ENCODE data around the gene FAM120B.

FAM120B gene

GRCh38 chr6:170368544-170368943 is 62.0 kb downstream of the FAM120B start:
- no peak overlapping the region for H3K4me3 ChIP-seq (ENCODE audit: low read depth in 1 of 2, low read length in 2 of 2)
- no peak overlapping the region for H3K27ac ChIP-seq (ENCODE audit: low read depth, low read length)
- H3K27me3 ChIP-seq (ENCODE audit: control insufficient read depth in 1 of 2, insufficient read depth in 2 of 2, low read length in 2 of 2) = no peaks in the 10 kb centered on the region
- no peaks in the 10 kb centered on the region for H3K9me3 ChIP-seq (ENCODE audit: low read length)
- H3K36me3 ChIP-seq (ENCODE audit: insufficient read depth, low read length) = peaks cover 11% of the 10 kb centered on the region
- H3K9ac ChIP-seq (ENCODE audit: low read length) = no peak overlapping the region
- H3K4me1 ChIP-seq (ENCODE audit: insufficient read depth, low read length) = no peaks in the 10 kb centered on the region

- peaks cover 11% of the 10 kb centered on the region for H3K36me3 ChIP-seq (ENCODE audit: insufficient read depth, low read length)
- no peak overlapping the region for H3K9ac ChIP-seq (ENCODE audit: low read length)
- no peak overlapping the region for H3K27ac ChIP-seq (ENCODE audit: low read depth, low read length)
- H3K4me3 ChIP-seq (ENCODE audit: low read depth in 1 of 2, low read length in 2 of 2) = no peak overlapping the region
- no peaks in the 10 kb centered on the region for H3K27me3 ChIP-seq (ENCODE audit: control insufficient read depth in 1 of 2, insufficient read depth in 2 of 2, low read length in 2 of 2)
- H3K4me1 ChIP-seq (ENCODE audit: insufficient read depth, low read length) = no peaks in the 10 kb centered on the region
- no peaks in the 10 kb centered on the region for H3K9me3 ChIP-seq (ENCODE audit: low read length)
Measured at GRCh38 chr6:170369403-170369802, 62.8 kb downstream of the FAM120B start.

GRCh38 chr6:170370416-170370815 is 63.9 kb downstream of the FAM120B start:
- H3K27ac ChIP-seq (ENCODE audit: low read depth, low read length) = no peak overlapping the region
- no peak overlapping the region for H3K9ac ChIP-seq (ENCODE audit: low read length)
- H3K4me3 ChIP-seq (ENCODE audit: low read depth in 1 of 2, low read length in 2 of 2) = no peak overlapping the region
- no peaks in the 10 kb centered on the region for H3K9me3 ChIP-seq (ENCODE audit: low read length)
- no peaks in the 10 kb centered on the region for H3K4me1 ChIP-seq (ENCODE audit: insufficient read depth, low read length)
- H3K27me3 ChIP-seq (ENCODE audit: control insufficient read depth in 1 of 2, insufficient read depth in 2 of 2, low read length in 2 of 2) = no peaks in the 10 kb centered on the region
- H3K36me3 ChIP-seq (ENCODE audit: insufficient read depth, low read length) = peaks cover 13% of the 10 kb centered on the region

- Histone ChIP-seq H3K9me3 (ENCODE audit: low read length) (no peaks in the 10 kb centered on the region), H3K9ac (ENCODE audit: low read length) (no peak overlapping the region), H3K27me3 (ENCODE audit: control insufficient read depth in 1 of 2, insufficient read depth in 2 of 2, low read length in 2 of 2) (no peaks in the 10 kb centered on the region), H3K36me3 (ENCODE audit: insufficient read depth, low read length) (peaks cover 19% of the 10 kb centered on the region), H3K4me1 (ENCODE audit: insufficient read depth, low read length) (no peaks in the 10 kb centered on the region), H3K27ac (ENCODE audit: low read depth, low read length) (no peak overlapping the region), H3K4me3 (ENCODE audit: low read depth in 1 of 2, low read length in 2 of 2) (no peak overlapping the region)
Measured at GRCh38 chr6:170371080-170371479, 64.5 kb downstream of the FAM120B start.

GRCh38 chr6:170371588-170371987 is 65.0 kb downstream of the FAM120B start:
- Histone ChIP-seq H3K9ac (ENCODE audit: low read length) (no peak overlapping the region), H3K4me1 (ENCODE audit: insufficient read depth, low read length) (no peaks in the 10 kb centered on the region), H3K27ac (ENCODE audit: low read depth, low read length) (no peak overlapping the region), H3K9me3 (ENCODE audit: low read length) (no peaks in the 10 kb centered on the region), H3K4me3 (ENCODE audit: low read depth in 1 of 2, low read length in 2 of 2) (no peak overlapping the region), H3K27me3 (ENCODE audit: control insufficient read depth in 1 of 2, insufficient read depth in 2 of 2, low read length in 2 of 2) (no peaks in the 10 kb centered on the region), H3K36me3 (ENCODE audit: insufficient read depth, low read length) (peaks cover 19% of the 10 kb centered on the region)

- Histone ChIP-seq H3K4me3 (ENCODE audit: low read depth in 1 of 2, low read length in 2 of 2) (no peak overlapping the region), H3K9ac (ENCODE audit: low read length) (no peak overlapping the region), H3K9me3 (ENCODE audit: low read length) (no peaks in the 10 kb centered on the region), H3K4me1 (ENCODE audit: insufficient read depth, low read length) (no peaks in the 10 kb centered on the region), H3K27me3 (ENCODE audit: control insufficient read depth in 1 of 2, insufficient read depth in 2 of 2, low read length in 2 of 2) (no peaks in the 10 kb centered on the region), H3K27ac (ENCODE audit: low read depth, low read length) (no peak overlapping the region), H3K36me3 (ENCODE audit: insufficient read depth, low read length) (peaks cover 19% of the 10 kb centered on the region)
Measured at GRCh38 chr6:170372380-170373325, 66.1 kb downstream of the FAM120B start.

GRCh38 chr6:170374571-170375444 is 68.2 kb downstream of the FAM120B start:
- Histone ChIP-seq H3K9ac (ENCODE audit: low read length) (no peak overlapping the region), H3K4me3 (ENCODE audit: low read depth in 1 of 2, low read length in 2 of 2) (no peak overlapping the region), H3K36me3 (ENCODE audit: insufficient read depth, low read length) (peaks cover 19% of the 10 kb centered on the region)

GRCh38 chr6:170375661-170376060 is 69.1 kb downstream of the FAM120B start:
- no peak overlapping the region for H3K4me3 ChIP-seq (ENCODE audit: low read depth in 1 of 2, low read length in 2 of 2)
- no peaks in the 10 kb centered on the region for H3K9me3 ChIP-seq (ENCODE audit: low read length)
- no peak overlapping the region for H3K27ac ChIP-seq (ENCODE audit: low read depth, low read length)
- no peaks in the 10 kb centered on the region for H3K4me1 ChIP-seq (ENCODE audit: insufficient read depth, low read length)
- H3K36me3 ChIP-seq (ENCODE audit: insufficient read depth, low read length) = peaks cover 10% of the 10 kb centered on the region
- H3K27me3 ChIP-seq (ENCODE audit: control insufficient read depth in 1 of 2, insufficient read depth in 2 of 2, low read length in 2 of 2) = no peaks in the 10 kb centered on the region
- no peak overlapping the region for H3K9ac ChIP-seq (ENCODE audit: low read length)

More at GRCh38 chr6:170374571-170375444, 68.2 kb downstream of the FAM120B start:
- no peak overlapping the region for H3K27ac ChIP-seq (ENCODE audit: low read depth, low read length)
- no peaks in the 10 kb centered on the region for H3K27me3 ChIP-seq (ENCODE audit: control insufficient read depth in 1 of 2, insufficient read depth in 2 of 2, low read length in 2 of 2)
- H3K4me1 ChIP-seq (ENCODE audit: insufficient read depth, low read length) = no peaks in the 10 kb centered on the region
- H3K9me3 ChIP-seq (ENCODE audit: low read length) = no peaks in the 10 kb centered on the region

GRCh38 chr6:170376386-170377043 is 70.0 kb downstream of the FAM120B start:
- Histone ChIP-seq H3K4me3 (ENCODE audit: low read depth in 1 of 2, low read length in 2 of 2) (no peak overlapping the region), H3K4me1 (ENCODE audit: insufficient read depth, low read length) (no peaks in the 10 kb centered on the region), H3K9ac (ENCODE audit: low read length) (no peak overlapping the region), H3K9me3 (ENCODE audit: low read length) (no peaks in the 10 kb centered on the region), H3K27ac (ENCODE audit: low read depth, low read length) (no peak overlapping the region), H3K27me3 (ENCODE audit: control insufficient read depth in 1 of 2, insufficient read depth in 2 of 2, low read length in 2 of 2) (no peaks in the 10 kb centered on the region), H3K36me3 (ENCODE audit: insufficient read depth, low read length) (peaks cover 8% of the 10 kb centered on the region)

- no peak overlapping the region for H3K9ac ChIP-seq (ENCODE audit: low read length)
- H3K9me3 ChIP-seq (ENCODE audit: low read length) = no peaks in the 10 kb centered on the region
- no peak overlapping the region for H3K27ac ChIP-seq (ENCODE audit: low read depth, low read length)
- no peak overlapping the region for H3K4me3 ChIP-seq (ENCODE audit: low read depth in 1 of 2, low read length in 2 of 2)
- no peaks in the 10 kb centered on the region for H3K27me3 ChIP-seq (ENCODE audit: control insufficient read depth in 1 of 2, insufficient read depth in 2 of 2, low read length in 2 of 2)
- peaks cover 8% of the 10 kb centered on the region for H3K36me3 ChIP-seq (ENCODE audit: insufficient read depth, low read length)
- H3K4me1 ChIP-seq (ENCODE audit: insufficient read depth, low read length) = no peaks in the 10 kb centered on the region
Measured at GRCh38 chr6:170378502-170378901, 71.9 kb downstream of the FAM120B start.

GRCh38 chr6:170381562-170381961 is 75.0 kb downstream of the FAM120B start:
- no peak overlapping the region for H3K27ac ChIP-seq (ENCODE audit: low read depth, low read length)
- no peaks in the 10 kb centered on the region for H3K4me1 ChIP-seq (ENCODE audit: insufficient read depth, low read length)
- no peaks in the 10 kb centered on the region for H3K36me3 ChIP-seq (ENCODE audit: insufficient read depth, low read length)
- H3K27me3 ChIP-seq (ENCODE audit: control insufficient read depth in 1 of 2, insufficient read depth in 2 of 2, low read length in 2 of 2) = no peaks in the 10 kb centered on the region
- no peak overlapping the region for H3K4me3 ChIP-seq (ENCODE audit: low read depth in 1 of 2, low read length in 2 of 2)
- no peak overlapping the region for H3K9ac ChIP-seq (ENCODE audit: low read length)
- H3K9me3 ChIP-seq (ENCODE audit: low read length) = no peaks in the 10 kb centered on the region
